ENCODE measurements around the gene CHST4. TPM values are rescaled to one million over a fixed set of nuclear protein-coding genes. Genes with fewer than 3 reads are reported as not detected.
A peak's percentile ranks its signal among the peaks of the same experiment; 100 is the strongest.

Gene CHST4
- total and polyA plus RNA-seq, 9 of the 15 experiments (the other 6 are each of a cell fraction or from before 2014, with no cell fraction given) = 0.07 TPM; not detected in 8

DNA sequence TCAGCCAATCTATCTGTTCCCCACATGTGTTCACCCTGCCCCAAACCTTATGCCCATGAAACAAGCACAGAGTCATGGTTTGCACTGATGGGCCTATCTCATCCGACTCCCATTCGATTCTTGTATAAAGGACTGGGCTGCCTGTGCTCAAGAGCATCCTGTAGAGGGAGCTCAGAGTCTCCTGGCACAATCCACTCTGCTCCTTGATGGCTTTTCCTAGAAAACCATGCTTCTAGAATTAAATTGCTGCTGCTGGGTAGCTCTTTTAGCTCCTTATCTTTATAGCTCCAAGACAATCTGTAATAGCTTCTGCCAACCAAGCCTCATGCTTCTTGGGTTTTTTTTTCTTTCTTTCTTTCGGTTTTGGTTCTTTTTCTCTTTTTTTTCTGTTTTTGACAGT, 46.8 kb upstream of the CHST4 start (continued):
- TF ChIP-seq, protein P1, sequence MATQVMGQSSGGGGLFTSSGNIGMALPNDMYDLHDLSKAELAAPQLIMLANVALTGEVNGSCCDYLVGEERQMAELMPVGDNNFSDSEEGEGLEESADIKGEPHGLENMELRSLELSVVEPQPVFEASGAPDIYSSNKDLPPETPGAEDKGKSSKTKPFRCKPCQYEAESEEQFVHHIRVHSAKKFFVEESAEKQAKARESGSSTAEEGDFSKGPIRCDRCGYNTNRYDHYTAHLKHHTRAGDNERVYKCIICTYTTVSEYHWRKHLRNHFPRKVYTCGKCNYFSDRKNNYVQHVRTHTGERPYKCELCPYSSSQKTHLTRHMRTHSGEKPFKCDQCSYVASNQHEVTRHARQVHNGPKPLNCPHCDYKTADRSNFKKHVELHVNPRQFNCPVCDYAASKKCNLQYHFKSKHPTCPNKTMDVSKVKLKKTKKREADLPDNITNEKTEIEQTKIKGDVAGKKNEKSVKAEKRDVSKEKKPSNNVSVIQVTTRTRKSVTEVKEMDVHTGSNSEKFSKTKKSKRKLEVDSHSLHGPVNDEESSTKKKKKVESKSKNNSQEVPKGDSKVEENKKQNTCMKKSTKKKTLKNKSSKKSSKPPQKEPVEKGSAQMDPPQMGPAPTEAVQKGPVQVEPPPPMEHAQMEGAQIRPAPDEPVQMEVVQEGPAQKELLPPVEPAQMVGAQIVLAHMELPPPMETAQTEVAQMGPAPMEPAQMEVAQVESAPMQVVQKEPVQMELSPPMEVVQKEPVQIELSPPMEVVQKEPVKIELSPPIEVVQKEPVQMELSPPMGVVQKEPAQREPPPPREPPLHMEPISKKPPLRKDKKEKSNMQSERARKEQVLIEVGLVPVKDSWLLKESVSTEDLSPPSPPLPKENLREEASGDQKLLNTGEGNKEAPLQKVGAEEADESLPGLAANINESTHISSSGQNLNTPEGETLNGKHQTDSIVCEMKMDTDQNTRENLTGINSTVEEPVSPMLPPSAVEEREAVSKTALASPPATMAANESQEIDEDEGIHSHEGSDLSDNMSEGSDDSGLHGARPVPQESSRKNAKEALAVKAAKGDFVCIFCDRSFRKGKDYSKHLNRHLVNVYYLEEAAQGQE (IDR thresholded peaks at IDR 0.05; ENCODE audit: borderline replicate concordance) = peak; percentile 71; the same call in 1 of the 2 replicates
- TF ChIP-seq, protein P1 (CRISPR knock-in tag; IDR thresholded peaks at IDR 0.05; ENCODE audit: low read depth) = no peak
- TF ChIP-seq NR3C1 (CRISPR knock-in tag; IDR thresholded peaks at IDR 0.05) = no peak
- TF ChIP-seq SMAD4 (CRISPR knock-in tag; conservative IDR thresholded peaks at IDR 0.05) = no peak
- TF ChIP-seq CTBP1 (IDR thresholded peaks at IDR 0.05; ENCODE audit: borderline replicate concordance) = peak; percentile 18; the same call in 1 of the 2 replicates
- TF ChIP-seq, protein P2, sequence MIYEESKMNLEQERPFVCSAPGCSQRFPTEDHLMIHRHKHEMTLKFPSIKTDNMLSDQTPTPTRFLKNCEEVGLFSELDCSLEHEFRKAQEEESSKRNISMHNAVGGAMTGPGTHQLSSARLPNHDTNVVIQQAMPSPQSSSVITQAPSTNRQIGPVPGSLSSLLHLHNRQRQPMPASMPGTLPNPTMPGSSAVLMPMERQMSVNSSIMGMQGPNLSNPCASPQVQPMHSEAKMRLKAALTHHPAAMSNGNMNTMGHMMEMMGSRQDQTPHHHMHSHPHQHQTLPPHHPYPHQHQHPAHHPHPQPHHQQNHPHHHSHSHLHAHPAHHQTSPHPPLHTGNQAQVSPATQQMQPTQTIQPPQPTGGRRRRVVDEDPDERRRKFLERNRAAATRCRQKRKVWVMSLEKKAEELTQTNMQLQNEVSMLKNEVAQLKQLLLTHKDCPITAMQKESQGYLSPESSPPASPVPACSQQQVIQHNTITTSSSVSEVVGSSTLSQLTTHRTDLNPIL (CRISPR knock-in tag; IDR thresholded peaks at IDR 0.05) = no peak
- TF ChIP-seq, protein P3, sequence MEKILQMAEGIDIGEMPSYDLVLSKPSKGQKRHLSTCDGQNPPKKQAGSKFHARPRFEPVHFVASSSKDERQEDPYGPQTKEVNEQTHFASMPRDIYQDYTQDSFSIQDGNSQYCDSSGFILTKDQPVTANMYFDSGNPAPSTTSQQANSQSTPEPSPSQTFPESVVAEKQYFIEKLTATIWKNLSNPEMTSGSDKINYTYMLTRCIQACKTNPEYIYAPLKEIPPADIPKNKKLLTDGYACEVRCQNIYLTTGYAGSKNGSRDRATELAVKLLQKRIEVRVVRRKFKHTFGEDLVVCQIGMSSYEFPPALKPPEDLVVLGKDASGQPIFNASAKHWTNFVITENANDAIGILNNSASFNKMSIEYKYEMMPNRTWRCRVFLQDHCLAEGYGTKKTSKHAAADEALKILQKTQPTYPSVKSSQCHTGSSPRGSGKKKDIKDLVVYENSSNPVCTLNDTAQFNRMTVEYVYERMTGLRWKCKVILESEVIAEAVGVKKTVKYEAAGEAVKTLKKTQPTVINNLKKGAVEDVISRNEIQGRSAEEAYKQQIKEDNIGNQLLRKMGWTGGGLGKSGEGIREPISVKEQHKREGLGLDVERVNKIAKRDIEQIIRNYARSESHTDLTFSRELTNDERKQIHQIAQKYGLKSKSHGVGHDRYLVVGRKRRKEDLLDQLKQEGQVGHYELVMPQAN (IDR thresholded peaks at IDR 0.05; ENCODE audit: borderline replicate concordance) = no peak
- TF ChIP-seq SPI1 (IDR thresholded peaks at IDR 0.05; ENCODE audit: borderline replicate concordance, low read depth, low read length) = no peak
- no peak for TF ChIP-seq ZNF830 (CRISPR knock-in tag; IDR thresholded peaks at IDR 0.05)
- TF ChIP-seq KLF1 (tag; IDR thresholded peaks at IDR 0.05) = no peak
- no peak for TF ChIP-seq MAFK (IDR thresholded peaks at IDR 0.05; ENCODE audit: low read length)
- TF ChIP-seq, protein P4, sequence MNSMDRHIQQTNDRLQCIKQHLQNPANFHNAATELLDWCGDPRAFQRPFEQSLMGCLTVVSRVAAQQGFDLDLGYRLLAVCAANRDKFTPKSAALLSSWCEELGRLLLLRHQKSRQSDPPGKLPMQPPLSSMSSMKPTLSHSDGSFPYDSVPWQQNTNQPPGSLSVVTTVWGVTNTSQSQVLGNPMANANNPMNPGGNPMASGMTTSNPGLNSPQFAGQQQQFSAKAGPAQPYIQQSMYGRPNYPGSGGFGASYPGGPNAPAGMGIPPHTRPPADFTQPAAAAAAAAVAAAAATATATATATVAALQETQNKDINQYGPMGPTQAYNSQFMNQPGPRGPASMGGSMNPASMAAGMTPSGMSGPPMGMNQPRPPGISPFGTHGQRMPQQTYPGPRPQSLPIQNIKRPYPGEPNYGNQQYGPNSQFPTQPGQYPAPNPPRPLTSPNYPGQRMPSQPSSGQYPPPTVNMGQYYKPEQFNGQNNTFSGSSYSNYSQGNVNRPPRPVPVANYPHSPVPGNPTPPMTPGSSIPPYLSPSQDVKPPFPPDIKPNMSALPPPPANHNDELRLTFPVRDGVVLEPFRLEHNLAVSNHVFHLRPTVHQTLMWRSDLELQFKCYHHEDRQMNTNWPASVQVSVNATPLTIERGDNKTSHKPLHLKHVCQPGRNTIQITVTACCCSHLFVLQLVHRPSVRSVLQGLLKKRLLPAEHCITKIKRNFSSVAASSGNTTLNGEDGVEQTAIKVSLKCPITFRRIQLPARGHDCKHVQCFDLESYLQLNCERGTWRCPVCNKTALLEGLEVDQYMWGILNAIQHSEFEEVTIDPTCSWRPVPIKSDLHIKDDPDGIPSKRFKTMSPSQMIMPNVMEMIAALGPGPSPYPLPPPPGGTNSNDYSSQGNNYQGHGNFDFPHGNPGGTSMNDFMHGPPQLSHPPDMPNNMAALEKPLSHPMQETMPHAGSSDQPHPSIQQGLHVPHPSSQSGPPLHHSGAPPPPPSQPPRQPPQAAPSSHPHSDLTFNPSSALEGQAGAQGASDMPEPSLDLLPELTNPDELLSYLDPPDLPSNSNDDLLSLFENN (IDR thresholded peaks at IDR 0.05; ENCODE audit: low read depth in 2 of 2, low read length in 2 of 2) = no peak
- no peak for TF ChIP-seq PML (IDR thresholded peaks at IDR 0.05; ENCODE audit: low read length)
- TF ChIP-seq MEIS2 (IDR thresholded peaks at IDR 0.05; ENCODE audit: partially characterized antibody) = no peak
- peak; percentile 31; the same call in 1 of the 2 replicates for TF ChIP-seq RB1 (IDR thresholded peaks at IDR 0.05; ENCODE audit: low read depth)

All from K562 (cell line).